RWPE2 (cell line): ENCODE measurements around the gene NAA80.

Experiments
- ATAC-seq: fragments of 200-7000 bp; cut with Tn5 transposase; 3 replicates; pipeline ENCODE4 v1.9.1; 2021; ENCODE audit warnings: low read depth
- DNase-seq: peaks from one replicate; pipeline ENCODE4 v3.0.0-alpha.2; 2020; ENCODE audit warnings: low spot score
- H3K27ac ChIP-seq: fragments of 450-650 bp; 2 replicates; pipeline ENCODE4 v1.5.1; 2017; ENCODE audit warnings: mild to moderate bottlenecking; ENCODE audit not compliant: poor library complexity, severe bottlenecking
- H3K27me3 ChIP-seq: fragments of 250-450 bp; sonication (Bioruptor Pico); 2 replicates; pipeline ENCODE4 v1.5.1; 2021; ENCODE audit warnings: mild to moderate bottlenecking, moderate library complexity; ENCODE audit not compliant: insufficient read depth, poor library complexity, severe bottlenecking
- H3K36me3 ChIP-seq: fragments of 250-450 bp; sonication (Bioruptor Pico); 2 replicates; pipeline ENCODE4 v1.5.1; 2020; ENCODE audit warnings: low read depth, mild to moderate bottlenecking, moderate library complexity
- H3K4me1 ChIP-seq: fragments of 250-450 bp; sonication (Bioruptor Pico); 2 replicates; pipeline ENCODE4 v1.5.1; 2021; ENCODE audit warnings: mild to moderate bottlenecking, moderate library complexity; ENCODE audit not compliant: insufficient read depth, poor library complexity, severe bottlenecking
- H3K4me3 ChIP-seq: fragments of 250-450 bp; sonication (Bioruptor Pico); 2 replicates; pipeline ENCODE4 v1.5.1; 2021; ENCODE audit warnings: mild to moderate bottlenecking, moderate library complexity; ENCODE audit not compliant: severe bottlenecking
- H3K9me3 ChIP-seq: fragments of 250-450 bp; sonication (Bioruptor Pico); 2 replicates; pipeline ENCODE4 v1.5.1; 2021; ENCODE audit warnings: mild to moderate bottlenecking, moderate library complexity; ENCODE audit not compliant: severe bottlenecking
- TF ChIP-seq, protein P1 (sequence below): fragments of 450-650 bp; IDR thresholded peaks from one replicate; pipeline ENCODE4 v1.5.1; 2017; ENCODE audit warnings: mild to moderate bottlenecking, moderate library complexity; ENCODE audit not compliant: poor library complexity, severe bottlenecking

The NAA80 gene

DNA sequence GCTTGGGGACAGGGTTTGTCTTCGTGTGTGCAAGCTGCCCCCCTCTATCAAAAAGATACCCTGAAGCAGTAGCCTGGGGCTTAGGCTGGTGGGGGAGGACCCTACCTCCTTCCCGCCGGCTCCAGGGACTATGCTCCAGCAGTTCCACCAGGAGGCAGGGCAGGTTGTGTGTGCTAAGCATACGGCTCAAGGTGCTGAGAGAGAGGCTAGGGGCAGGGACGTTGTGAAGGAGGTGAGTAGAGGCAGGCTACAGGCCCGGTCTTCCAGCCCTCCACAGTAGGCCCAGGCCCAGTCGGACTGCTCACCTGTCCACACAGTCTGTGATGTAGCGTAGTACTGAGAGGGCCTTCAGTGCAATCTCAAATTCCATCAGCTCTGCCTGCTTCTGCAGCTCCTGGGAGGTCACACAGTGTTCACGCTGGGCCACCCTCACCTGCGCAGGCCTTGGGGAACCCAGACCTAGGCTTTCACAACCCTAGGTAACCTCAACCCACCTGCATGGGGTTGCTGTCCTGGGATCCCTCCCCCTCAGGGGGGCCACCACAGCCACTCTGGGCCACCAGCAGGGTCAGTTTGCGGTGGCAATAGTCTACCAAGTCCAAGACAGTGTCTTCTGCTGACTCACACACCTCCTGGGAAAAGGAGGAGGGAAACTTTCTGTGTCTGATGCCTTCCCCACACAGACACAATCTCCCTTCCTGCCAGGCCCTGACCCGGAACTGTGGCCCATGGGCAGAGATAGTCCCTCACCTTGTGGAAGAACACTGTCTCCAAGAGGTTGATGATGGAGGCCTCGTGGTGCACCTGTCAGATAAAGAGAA lies 43.8 kb upstream of the NAA80 start:
- ATAC-seq (no peak), DNase-seq (no peak)
- peaks cover 8% of the 10 kb centered on the region for H3K4me1 ChIP-seq
- peaks cover 5% of the 10 kb centered on the region; the same call in 1 of the 2 replicates for H3K36me3 ChIP-seq
- no peak overlapping the region for H3K4me3 ChIP-seq
- no peaks in the 10 kb centered on the region for H3K27me3 ChIP-seq
- H3K27ac ChIP-seq: no peak overlapping the region
- TF ChIP-seq, protein P1, sequence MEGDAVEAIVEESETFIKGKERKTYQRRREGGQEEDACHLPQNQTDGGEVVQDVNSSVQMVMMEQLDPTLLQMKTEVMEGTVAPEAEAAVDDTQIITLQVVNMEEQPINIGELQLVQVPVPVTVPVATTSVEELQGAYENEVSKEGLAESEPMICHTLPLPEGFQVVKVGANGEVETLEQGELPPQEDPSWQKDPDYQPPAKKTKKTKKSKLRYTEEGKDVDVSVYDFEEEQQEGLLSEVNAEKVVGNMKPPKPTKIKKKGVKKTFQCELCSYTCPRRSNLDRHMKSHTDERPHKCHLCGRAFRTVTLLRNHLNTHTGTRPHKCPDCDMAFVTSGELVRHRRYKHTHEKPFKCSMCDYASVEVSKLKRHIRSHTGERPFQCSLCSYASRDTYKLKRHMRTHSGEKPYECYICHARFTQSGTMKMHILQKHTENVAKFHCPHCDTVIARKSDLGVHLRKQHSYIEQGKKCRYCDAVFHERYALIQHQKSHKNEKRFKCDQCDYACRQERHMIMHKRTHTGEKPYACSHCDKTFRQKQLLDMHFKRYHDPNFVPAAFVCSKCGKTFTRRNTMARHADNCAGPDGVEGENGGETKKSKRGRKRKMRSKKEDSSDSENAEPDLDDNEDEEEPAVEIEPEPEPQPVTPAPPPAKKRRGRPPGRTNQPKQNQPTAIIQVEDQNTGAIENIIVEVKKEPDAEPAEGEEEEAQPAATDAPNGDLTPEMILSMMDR: no peak
- no peaks in the 10 kb centered on the region for H3K9me3 ChIP-seq

DNA sequence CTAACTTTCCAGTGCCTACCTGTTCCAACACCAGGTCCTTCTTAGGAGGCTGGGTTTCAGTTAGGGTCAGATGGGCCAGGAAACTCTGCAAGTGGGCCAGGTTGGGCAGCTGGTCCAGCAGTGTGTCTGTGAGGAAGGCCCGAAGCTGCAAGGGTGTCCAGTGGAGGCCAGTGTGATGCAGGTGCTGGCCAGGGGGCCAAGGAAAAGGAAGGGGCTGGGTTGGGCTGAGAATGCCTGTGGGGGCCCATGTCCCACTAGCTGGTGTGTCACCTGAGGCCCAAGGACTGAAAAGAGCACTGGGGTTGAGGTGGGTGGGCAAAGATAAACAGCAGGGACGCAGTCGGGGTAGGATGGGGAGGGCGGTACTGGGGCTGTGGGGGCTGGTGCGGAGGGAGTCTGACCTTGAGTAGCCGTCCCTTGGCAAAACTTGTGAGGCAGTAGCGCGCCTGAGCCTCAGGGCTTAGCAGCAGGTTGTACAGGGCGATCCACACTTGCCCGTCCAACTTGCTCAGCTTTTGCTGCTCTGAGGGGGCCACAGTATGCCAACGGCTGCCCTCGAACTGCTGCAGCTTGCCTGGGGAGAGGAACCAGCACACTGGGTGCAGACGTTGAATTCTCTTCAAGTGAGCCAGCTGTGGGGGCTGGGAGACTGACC lies 42.9 kb upstream of the NAA80 start:
- H3K36me3 ChIP-seq: no peaks in the 10 kb centered on the region
- DNase-seq (no peak), ATAC-seq (no peak)
- H3K9me3 ChIP-seq: no peaks in the 10 kb centered on the region
- H3K27me3 ChIP-seq: no peaks in the 10 kb centered on the region
- TF ChIP-seq, protein P1: no peak
- H3K4me1 ChIP-seq: peaks cover 8% of the 10 kb centered on the region
- no peak overlapping the region for H3K27ac ChIP-seq
- H3K4me3 ChIP-seq: no peak overlapping the region

DNA sequence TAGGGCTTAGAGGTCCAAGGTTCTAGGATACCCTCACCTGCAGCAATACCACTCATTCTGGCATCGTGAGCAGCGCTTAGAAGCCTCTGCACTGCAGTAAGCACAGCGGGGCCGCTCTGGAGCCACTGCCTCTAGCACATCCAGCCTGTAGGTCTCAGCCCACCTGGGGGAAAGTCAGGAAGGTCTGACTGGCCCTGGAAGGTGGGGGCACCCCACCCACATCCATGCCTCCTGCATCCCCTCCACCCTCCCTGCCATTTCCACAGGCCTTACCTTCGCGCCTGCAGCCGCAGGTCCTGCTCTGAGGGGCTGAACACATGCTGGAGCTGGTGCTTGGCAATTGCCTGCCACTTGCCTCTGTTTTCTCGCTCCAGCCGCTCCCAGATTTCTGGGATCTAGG lies 42.3 kb upstream of the NAA80 start:
- TF ChIP-seq, protein P1: no peak
- Histone ChIP-seq H3K27ac (peak overlapping the region; percentile 17), H3K4me1 (peaks cover 8% of the 10 kb centered on the region), H3K4me3 (no peak overlapping the region), H3K36me3 (no peaks in the 10 kb centered on the region), H3K9me3 (no peaks in the 10 kb centered on the region), H3K27me3 (no peaks in the 10 kb centered on the region)
- DNase-seq: no peak
- ATAC-seq: no peak

DNA sequence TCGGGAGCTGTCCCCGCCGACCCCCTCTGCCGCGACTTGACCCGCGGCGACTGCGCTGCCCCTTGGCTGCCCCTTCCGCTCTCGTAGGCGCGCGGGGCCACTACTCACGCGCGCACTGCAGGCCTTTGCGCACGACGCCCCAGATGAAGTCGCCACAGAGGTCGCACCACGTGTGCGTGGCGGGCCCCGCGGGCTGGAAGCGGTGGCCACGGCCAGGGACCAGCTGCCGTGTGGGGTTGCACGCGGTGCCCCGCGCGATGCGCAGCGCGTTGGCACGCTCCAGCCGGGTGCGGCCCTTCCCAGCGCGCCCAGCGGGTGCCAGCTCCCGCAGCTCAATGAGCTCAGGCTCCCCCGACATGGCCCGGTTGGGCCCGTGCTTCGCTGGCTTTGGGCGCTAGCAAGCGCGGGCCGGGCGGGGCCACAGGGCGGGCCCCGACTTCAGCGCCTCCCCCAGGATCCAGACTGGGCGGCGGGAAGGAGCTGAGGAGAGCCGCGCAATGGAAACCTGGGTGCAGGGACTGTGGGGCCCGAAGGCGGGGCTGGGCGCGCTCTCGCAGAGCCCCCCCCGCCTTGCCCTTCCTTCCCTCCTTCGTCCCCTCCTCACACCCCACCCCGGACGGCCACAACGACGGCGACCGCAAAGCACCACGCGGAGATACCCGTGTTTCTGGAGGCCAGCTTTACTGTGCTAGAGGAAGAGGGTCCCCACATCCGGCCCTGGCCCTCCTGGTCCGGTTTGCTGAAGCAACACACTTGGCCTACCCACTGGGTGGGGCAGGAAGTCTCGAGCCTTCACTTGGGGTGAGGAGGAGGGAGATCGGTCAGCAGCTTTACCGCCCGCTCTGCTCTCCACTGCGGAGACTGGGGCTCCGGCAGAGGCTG lies 41.5 kb upstream of the NAA80 start, which contains the start of gene RASSF1:
TSS of gene RASSF1 (minus strand) at position 389 of the 882 bp plus-strand sequence. CDS start at position 358, 31 bp downstream.
- TF ChIP-seq, protein P1: no peak
- no peak for DNase-seq
- H3K27me3 ChIP-seq: no peaks in the 10 kb centered on the region

More for the DNA sequence above, 41.5 kb upstream of the NAA80 start, which contains the start of gene RASSF1:
- peak; percentile 37 for ATAC-seq
- Histone ChIP-seq H3K27ac (peak within 1 kb of the TSS; percentile 17), H3K4me3 (peak within 1 kb of the TSS; percentile 39), H3K4me1 (peaks cover 10% of the 10 kb centered on the region), H3K9me3 (no peaks in the 10 kb centered on the region), H3K36me3 (peaks cover 8% of the 10 kb centered on the region)
